ENCODE results near the gene ANTXRL. TPM values are rescaled to one million over a fixed set of nuclear protein-coding genes. Genes with fewer than 3 reads are reported as not detected.
"Not testable (repeated sequence)": the region's sequence is repeated elsewhere in the genome, so short reads cannot be mapped to it uniquely, and the experiment has no call there.

The ANTXRL gene
- total and polyA plus RNA-seq, 2 experiments from 2014 or later = not detected

- WGBS (ENCODE audit: low lambda C conversion rate, missing lambda C conversion rate) = 98% methylated on average over 7 of the region's 11 CpGs
- H3K4me2 ChIP-seq; H4K20me1 ChIP-seq (ENCODE audit: insufficient read depth, poor library complexity, severe bottlenecking); H2AFZ ChIP-seq; H3K4me3 ChIP-seq; H3K9me2 ChIP-seq (replicated peaks; ENCODE audit: insufficient read depth); H3K4me1 ChIP-seq (ENCODE audit: insufficient read depth); H3K9me3 ChIP-seq (ENCODE audit: low read depth); H3K36me3 ChIP-seq (replicated peaks; ENCODE audit: insufficient read depth, low read depth); H3K27me3 ChIP-seq; DNase-seq (ENCODE audit: low spot score); H3K27ac ChIP-seq; H3K79me2 ChIP-seq: not testable (repeated sequence)
Observed at GRCh38 chr10:46368956-46369355, 82.2 kb downstream of the ANTXRL start.

- 65% methylated on average over 3 of the region's 3 CpGs for WGBS (ENCODE audit: low lambda C conversion rate, missing lambda C conversion rate)
- not testable (repeated sequence) for H3K27me3 ChIP-seq
Observed at GRCh38 chr10:46374410-46374809, 87.6 kb downstream of the ANTXRL start.

DNA sequence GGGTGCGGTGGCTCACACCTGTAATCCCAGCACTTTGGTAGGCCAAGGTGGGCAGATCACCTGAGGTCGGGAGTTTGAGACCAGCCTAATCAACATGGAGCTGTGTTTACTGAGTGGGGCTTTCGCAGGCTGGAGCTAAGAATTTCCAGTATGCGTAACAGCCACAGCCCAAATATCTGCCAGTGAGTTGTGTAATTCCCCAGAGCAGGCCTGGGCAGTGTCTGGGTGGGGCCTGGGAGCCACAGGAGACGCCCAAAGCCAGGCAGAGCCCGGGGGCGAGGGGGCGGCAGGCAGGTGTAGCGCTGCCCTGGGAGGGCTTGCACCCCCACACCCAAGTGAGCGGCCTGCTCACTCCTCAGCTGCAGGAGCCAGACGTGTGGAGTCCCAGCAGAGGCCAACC is 88.6 kb downstream of the ANTXRL start, which contains the start of gene ANXA8L1:
Gene ANXA8L1 (plus strand): TSS at position 371 of the 400 bp plus-strand sequence. CDS start 76 bp downstream, outside the sequence.
- H3K9me2 ChIP-seq (replicated peaks; ENCODE audit: insufficient read depth); H3K4me3 ChIP-seq; H2AFZ ChIP-seq; H3K27ac ChIP-seq; DNase-seq (ENCODE audit: low spot score); H3K4me2 ChIP-seq; H3K9me3 ChIP-seq (ENCODE audit: low read depth); H4K20me1 ChIP-seq (ENCODE audit: insufficient read depth, poor library complexity, severe bottlenecking); H3K4me1 ChIP-seq (ENCODE audit: insufficient read depth); H3K79me2 ChIP-seq; H3K36me3 ChIP-seq (replicated peaks; ENCODE audit: insufficient read depth, low read depth); H3K27me3 ChIP-seq: not testable (repeated sequence)
- 56% methylated on average over 3 of the region's 11 CpGs for WGBS (ENCODE audit: low lambda C conversion rate, missing lambda C conversion rate)

More at GRCh38 chr10:46374410-46374809, 87.6 kb downstream of the ANTXRL start:
- not testable (repeated sequence) for DNase-seq (ENCODE audit: low spot score); H3K4me3 ChIP-seq; H2AFZ ChIP-seq; H3K79me2 ChIP-seq; H3K4me2 ChIP-seq; H4K20me1 ChIP-seq (ENCODE audit: insufficient read depth, poor library complexity, severe bottlenecking); H3K4me1 ChIP-seq (ENCODE audit: insufficient read depth); H3K27ac ChIP-seq; H3K9me2 ChIP-seq (replicated peaks; ENCODE audit: insufficient read depth); H3K9me3 ChIP-seq (ENCODE audit: low read depth); H3K36me3 ChIP-seq (replicated peaks; ENCODE audit: insufficient read depth, low read depth)

- not testable (repeated sequence) for H3K36me3 ChIP-seq (replicated peaks; ENCODE audit: insufficient read depth, low read depth); H3K9me2 ChIP-seq (replicated peaks; ENCODE audit: insufficient read depth); H3K79me2 ChIP-seq; H3K9me3 ChIP-seq (ENCODE audit: low read depth); H4K20me1 ChIP-seq (ENCODE audit: insufficient read depth, poor library complexity, severe bottlenecking); DNase-seq (ENCODE audit: low spot score); H2AFZ ChIP-seq; H3K27me3 ChIP-seq; H3K27ac ChIP-seq; H3K4me1 ChIP-seq (ENCODE audit: insufficient read depth); H3K4me2 ChIP-seq; H3K4me3 ChIP-seq
- no CpG with 5 or more reads among the region's 1 CpG for WGBS (ENCODE audit: low lambda C conversion rate, missing lambda C conversion rate)
Observed at GRCh38 chr10:46377022-46377421, 90.2 kb downstream of the ANTXRL start.

- not testable (repeated sequence) for H3K27ac ChIP-seq; H3K4me3 ChIP-seq; H3K9me2 ChIP-seq (replicated peaks; ENCODE audit: insufficient read depth); H3K9me3 ChIP-seq (ENCODE audit: low read depth); H3K27me3 ChIP-seq; DNase-seq (ENCODE audit: low spot score); H3K4me1 ChIP-seq (ENCODE audit: insufficient read depth); H3K4me2 ChIP-seq; H3K79me2 ChIP-seq; H3K36me3 ChIP-seq (replicated peaks; ENCODE audit: insufficient read depth, low read depth); H4K20me1 ChIP-seq (ENCODE audit: insufficient read depth, poor library complexity, severe bottlenecking); H2AFZ ChIP-seq
- no CpG with 5 or more reads among the region's 4 CpGs for WGBS (ENCODE audit: low lambda C conversion rate, missing lambda C conversion rate)
Observed at GRCh38 chr10:46377651-46378050, 90.9 kb downstream of the ANTXRL start.

GRCh38 chr10:46378108-46378507 is 91.3 kb downstream of the ANTXRL start:
- H2AFZ ChIP-seq; H3K4me1 ChIP-seq (ENCODE audit: insufficient read depth); DNase-seq (ENCODE audit: low spot score); H3K9me3 ChIP-seq (ENCODE audit: low read depth); H3K79me2 ChIP-seq; H3K36me3 ChIP-seq (replicated peaks; ENCODE audit: insufficient read depth, low read depth); H3K9me2 ChIP-seq (replicated peaks; ENCODE audit: insufficient read depth); H3K27ac ChIP-seq; H3K4me3 ChIP-seq; H3K27me3 ChIP-seq; H4K20me1 ChIP-seq (ENCODE audit: insufficient read depth, poor library complexity, severe bottlenecking); H3K4me2 ChIP-seq: not testable (repeated sequence)
- 10% methylated on average over 2 of the region's 8 CpGs for WGBS (ENCODE audit: low lambda C conversion rate, missing lambda C conversion rate)

DNA sequence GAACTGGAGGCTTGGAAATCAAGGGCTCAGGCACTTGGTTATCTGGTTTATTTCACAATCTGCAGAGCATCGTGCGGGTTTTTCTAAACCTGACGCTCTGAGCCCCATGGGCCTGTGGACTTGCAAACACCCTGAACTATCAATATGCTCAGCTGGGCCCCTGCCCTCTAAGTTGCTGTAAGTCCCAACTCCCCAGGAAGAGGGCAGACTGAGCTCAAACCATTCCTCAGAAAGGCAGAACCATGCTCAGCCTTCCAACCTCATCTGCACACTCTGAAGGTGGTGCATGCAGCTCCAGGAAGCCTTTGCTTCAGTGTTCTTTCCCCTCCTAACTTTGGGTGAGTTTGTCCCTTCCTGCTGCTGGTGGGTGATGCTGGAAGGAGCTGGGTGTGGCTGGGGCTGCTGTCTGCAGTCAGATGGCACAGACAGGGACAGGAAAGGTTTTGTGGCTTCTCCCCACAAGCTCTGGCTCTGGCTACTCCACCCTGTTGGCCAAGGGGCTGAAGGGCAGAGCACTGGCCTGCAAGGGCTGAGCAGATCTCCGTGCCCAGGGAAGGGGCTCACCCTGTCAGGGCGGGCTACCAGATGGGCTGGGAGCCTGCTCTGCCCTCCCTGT is 92.5 kb downstream of the ANTXRL start:
- DNase-seq (ENCODE audit: low spot score); H3K36me3 ChIP-seq (replicated peaks; ENCODE audit: insufficient read depth, low read depth); H3K9me2 ChIP-seq (replicated peaks; ENCODE audit: insufficient read depth); H3K9me3 ChIP-seq (ENCODE audit: low read depth); H4K20me1 ChIP-seq (ENCODE audit: insufficient read depth, poor library complexity, severe bottlenecking); H3K27ac ChIP-seq; H3K4me2 ChIP-seq; H3K4me3 ChIP-seq; H2AFZ ChIP-seq; H3K79me2 ChIP-seq; H3K4me1 ChIP-seq (ENCODE audit: insufficient read depth); H3K27me3 ChIP-seq: not testable (repeated sequence)
- WGBS (ENCODE audit: low lambda C conversion rate, missing lambda C conversion rate) = no CpG with 5 or more reads among the region's 5 CpGs

Other genes starting within 250 kb of the ANTXRL start
- gene MSMB, start 240.7 kb upstream of the ANTXRL start, total RNA-seq = 2.2 and 2.7 TPM in 2 replicates
- gene MSMB, start 240.7 kb upstream of the ANTXRL start, polyA plus RNA-seq = 10.0 and 11.0 TPM in 2 replicates
- gene ANXA8L1, start 88.8 kb downstream of the ANTXRL start, total RNA-seq = 38.0 and 54.0 TPM in 2 replicates
- gene ANXA8L1, start 88.8 kb downstream of the ANTXRL start, polyA plus RNA-seq = 70.7 and 110 TPM in 2 replicates
- gene NPY4R, start 179.0 kb downstream of the ANTXRL start, total RNA-seq = 0.12 and 0.87 TPM in 2 replicates
- gene NPY4R, start 179.0 kb downstream of the ANTXRL start, polyA plus RNA-seq = 0.07 TPM in 1 of 2 replicates, not detected in the other